Tibial nerve (tissue), 4 donors: ENCODE measurements around the gene ATP13A2.

Experiments
- EP300 ChIP-seq, 2 donors: sonication (generic); formaldehyde crosslinking; IDR thresholded peaks; one replicate each; pipeline ENCODE4 v1.6.1; 2017; ENCODE audit warnings: antibody characterized with exemption in 2 of 2, mild to moderate bottlenecking in 1 of 2
- POLR2A ChIP-seq, 2 donors: fragments of 450-650 bp; IDR thresholded peaks; one replicate each; pipeline ENCODE4 v1.6.1; 2017; ENCODE audit warnings: antibody characterized with exemption in 2 of 2, mild to moderate bottlenecking in 2 of 2, moderate library complexity in 2 of 2
- TF ChIP-seq, protein P1 (sequence below), 5 experiments: fragments of 200-600 bp in 3 of 5; fragments of 450-650 bp in 2 of 5; sonication (generic) in 3 of 5; IDR thresholded peaks; one replicate each; pipeline ENCODE4 v1.5.1; 2016 to 2019; ENCODE audit warnings: antibody characterized with exemption in 5 of 5, mild to moderate bottlenecking in 3 of 5, moderate library complexity in 2 of 5

GRCh38 chr1:16992675-16993074 is 19.1 kb downstream of the ATP13A2 start:
- TF ChIP-seq, protein P1, sequence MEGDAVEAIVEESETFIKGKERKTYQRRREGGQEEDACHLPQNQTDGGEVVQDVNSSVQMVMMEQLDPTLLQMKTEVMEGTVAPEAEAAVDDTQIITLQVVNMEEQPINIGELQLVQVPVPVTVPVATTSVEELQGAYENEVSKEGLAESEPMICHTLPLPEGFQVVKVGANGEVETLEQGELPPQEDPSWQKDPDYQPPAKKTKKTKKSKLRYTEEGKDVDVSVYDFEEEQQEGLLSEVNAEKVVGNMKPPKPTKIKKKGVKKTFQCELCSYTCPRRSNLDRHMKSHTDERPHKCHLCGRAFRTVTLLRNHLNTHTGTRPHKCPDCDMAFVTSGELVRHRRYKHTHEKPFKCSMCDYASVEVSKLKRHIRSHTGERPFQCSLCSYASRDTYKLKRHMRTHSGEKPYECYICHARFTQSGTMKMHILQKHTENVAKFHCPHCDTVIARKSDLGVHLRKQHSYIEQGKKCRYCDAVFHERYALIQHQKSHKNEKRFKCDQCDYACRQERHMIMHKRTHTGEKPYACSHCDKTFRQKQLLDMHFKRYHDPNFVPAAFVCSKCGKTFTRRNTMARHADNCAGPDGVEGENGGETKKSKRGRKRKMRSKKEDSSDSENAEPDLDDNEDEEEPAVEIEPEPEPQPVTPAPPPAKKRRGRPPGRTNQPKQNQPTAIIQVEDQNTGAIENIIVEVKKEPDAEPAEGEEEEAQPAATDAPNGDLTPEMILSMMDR (IDR thresholded peaks at IDR 0.05), result no peak
- TF ChIP-seq POLR2A (IDR thresholded peaks at IDR 0.05) (no peak), EP300 (IDR thresholded peaks at IDR 0.05) (no peak)
